Erythroblast (primary cell): ENCODE results near the gene GCH1.

Experiments used
- GATA1 ChIP-seq: IDR thresholded peaks from 2 replicates; pipeline ENCODE4 v1.6.1; 2011; ENCODE audit warnings: low read depth, mild to moderate bottlenecking, control low read depth, low read length, moderate library complexity
- POLR2A ChIP-seq: IDR thresholded peaks from 2 replicates; pipeline ENCODE4 v1.6.1; 2011; ENCODE audit warnings: mild to moderate bottlenecking, low read length

DNA sequence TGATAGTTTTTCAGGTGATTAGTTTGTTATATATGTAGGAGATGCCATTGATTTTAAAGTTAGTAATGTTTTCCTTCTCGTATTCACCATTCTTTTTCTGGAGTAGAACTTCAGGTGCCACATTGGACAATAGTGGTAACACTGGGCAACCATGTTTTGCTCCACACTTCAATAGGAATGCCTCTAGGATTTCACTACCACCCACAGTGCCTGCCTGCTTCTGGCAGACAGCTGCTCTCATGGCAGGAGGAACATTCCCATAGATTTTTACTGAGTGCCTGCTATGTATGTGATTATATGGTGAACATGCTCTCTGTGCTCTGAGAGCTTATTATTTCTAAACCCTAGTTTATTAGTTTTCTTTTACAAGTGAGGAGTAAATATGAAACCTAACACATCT is 53.7 kb downstream of the GCH1 start:
- TF ChIP-seq POLR2A: no peak
- TF ChIP-seq GATA1: no peak
